CD1c-positive myeloid dendritic cell (primary cell): Measurements from ENCODE around the gene KCNA1.

Source experiments
- DNase-seq: peaks from one replicate; pipeline ENCODE4 v3.0.0-alpha.2; 2016; ENCODE audit errors: extremely low spot score

Gene KCNA1

DNA sequence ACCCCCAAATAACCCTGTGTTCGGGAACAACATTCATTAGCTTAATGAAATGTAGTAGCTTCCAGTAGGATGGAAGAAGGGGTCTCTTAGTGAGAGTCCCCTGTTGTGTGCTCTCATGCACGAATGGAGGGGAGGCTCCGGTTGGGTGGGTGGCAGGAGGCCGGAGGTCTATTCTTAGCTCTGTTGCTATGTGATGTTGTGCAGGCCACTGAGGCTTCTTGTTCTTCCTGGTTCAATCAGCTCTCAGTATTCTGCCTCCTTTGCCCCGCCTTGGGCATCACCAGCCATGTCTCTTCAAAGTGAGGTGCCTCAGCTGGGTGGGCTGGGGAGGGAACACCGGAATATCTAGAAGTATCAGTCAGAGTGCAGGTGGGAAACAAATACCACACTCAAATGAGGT is 50.8 kb downstream of the KCNA1 start:
- DNase-seq, result no peak

DNA sequence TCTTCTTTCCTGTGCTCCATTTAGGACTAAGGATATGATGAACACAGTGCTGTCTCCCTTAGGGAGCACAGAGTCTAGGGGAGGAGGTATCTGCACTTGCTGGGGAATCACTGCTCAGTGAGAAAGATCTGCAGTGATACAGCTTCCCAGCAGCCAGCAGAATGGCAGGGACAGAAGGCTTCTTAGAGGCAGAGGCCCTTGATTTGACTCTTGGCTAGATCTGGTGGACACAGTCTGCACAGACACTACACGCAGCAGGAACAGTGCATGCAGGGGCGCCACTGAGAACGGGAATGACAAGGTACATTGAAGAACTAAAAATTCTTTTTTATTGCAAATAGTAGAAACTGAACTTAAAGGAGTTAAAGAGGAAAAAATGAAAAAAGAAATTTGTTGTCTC is 51.6 kb downstream of the KCNA1 start:
- DNase-seq, result no peak

DNA sequence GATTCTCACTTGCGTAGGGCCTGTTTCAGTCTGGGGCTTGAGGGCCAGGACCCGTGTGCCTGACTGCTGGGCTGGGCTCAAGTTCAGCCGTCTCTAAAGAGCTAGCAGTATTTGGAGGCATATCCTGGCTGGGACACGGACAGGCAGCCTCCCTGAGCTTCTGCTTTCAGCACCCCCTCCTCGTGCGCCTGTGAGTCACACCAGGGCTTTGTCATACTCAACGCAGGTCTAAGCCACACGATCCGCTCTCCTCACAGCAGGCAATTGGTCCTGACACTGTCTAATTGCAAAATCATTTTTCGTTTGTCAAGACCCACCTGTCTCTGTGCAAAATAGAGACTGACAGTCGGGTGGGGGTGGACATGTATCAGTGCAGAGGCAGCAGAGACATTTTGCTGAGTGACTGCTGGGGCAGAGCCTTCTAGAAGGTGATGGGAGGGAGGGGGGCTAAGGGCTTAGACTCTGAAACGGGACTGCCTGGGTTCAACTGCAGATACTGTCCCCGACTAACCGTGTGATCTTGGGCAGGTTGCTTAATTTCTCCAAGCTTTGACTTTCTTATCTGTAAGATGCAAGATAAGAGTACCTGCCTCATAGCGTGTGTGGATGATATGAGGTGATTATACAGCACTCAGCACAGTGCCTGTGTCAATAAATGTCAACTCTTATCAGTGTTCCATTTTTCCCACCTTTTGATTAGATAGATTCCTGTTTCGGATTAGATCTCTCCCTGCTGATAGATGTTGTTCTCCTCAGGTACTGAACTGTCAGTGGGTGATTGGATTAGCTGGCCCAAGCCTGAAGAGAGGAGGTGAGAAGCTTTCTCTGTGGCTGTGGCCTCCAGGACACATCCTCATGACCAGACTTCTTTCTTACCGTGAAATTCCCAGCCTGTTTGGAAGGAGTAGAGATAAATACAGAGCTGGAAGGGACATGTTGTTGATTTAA is 53.1 kb downstream of the KCNA1 start:
- no peak for DNase-seq
